Measurements from ENCODE around the gene RAD18. TPM values are rescaled to one million over a fixed set of nuclear protein-coding genes. Genes with fewer than 3 reads are reported as not detected.

Gene RAD18
- total and polyA plus RNA-seq, 2 donors (not counting 1 experiment from before 2014, with no cell fraction given) = 4.8 to 21.3 TPM

- no peaks in the 10 kb centered on the region for H3K9me3 ChIP-seq (ENCODE audit: control extremely low read depth in 1 of 3, control insufficient read depth in 2 of 3, insufficient read depth in 1 of 3, low read length in 2 of 3)
- no peak overlapping the region for H3K27ac ChIP-seq (ENCODE audit: low read length in 2 of 2)
- CTCF ChIA-PET = no interaction called here
- no peaks in the 10 kb centered on the region for H3K4me1 Mint-ChIP-seq
- no peak overlapping the region for H3K4me3 Mint-ChIP-seq
- H3K9ac ChIP-seq (ENCODE audit: low read length) = no peak overlapping the region
- peaks cover 0 to 7% (median 0%) of the 10 kb centered on the region in 4 experiments for H3K27me3 ChIP-seq (replicated peaks in 1 of 4; ENCODE audit: control extremely low read depth in 1 of 4, control insufficient read depth in 3 of 4, insufficient read depth in 4 of 4, low read length in 3 of 4)
- H3K9me3 Mint-ChIP-seq (ENCODE audit: insufficient read depth) = no peaks in the 10 kb centered on the region
- no peaks in the 10 kb centered on the region for H3K36me3 ChIP-seq (replicated peaks in 1 of 2; ENCODE audit: control extremely low read depth in 1 of 2, control insufficient read depth in 1 of 2, extremely low read depth in 1 of 2, insufficient read depth in 2 of 2, low read length in 1 of 2)
- POLR2A ChIA-PET = no interaction called here
- H3K27ac Mint-ChIP-seq = no peak overlapping the region
- DNase-seq (no peak), ATAC-seq (ENCODE audit: low read depth) (no peak)
- peaks cover 19% of the 10 kb centered on the region for H3K27me3 Mint-ChIP-seq
- no peaks in the 10 kb centered on the region for H3K4me1 ChIP-seq (ENCODE audit: control insufficient read depth in 2 of 2, insufficient read depth in 2 of 2, low read length in 2 of 2)
- no peak overlapping the region for H2AFZ ChIP-seq (ENCODE audit: insufficient read depth, low read depth, low read length, poor library complexity, severe bottlenecking)
- no peaks in the 10 kb centered on the region for H4K20me1 ChIP-seq (ENCODE audit: control insufficient read depth, insufficient read depth, low read length, poor library complexity, severe bottlenecking)
- H3K79me2 ChIP-seq (ENCODE audit: control insufficient read depth, insufficient read depth, low read length) = no peaks in the 10 kb centered on the region
- intact Hi-C loops (cut with micrococcal nuclease) = no loop called here
- WGBS (ENCODE audit: insufficient coverage) = 100% methylated on average over 1 of the region's 2 CpGs
- H3K4me3 ChIP-seq (ENCODE audit: control extremely low read depth in 1 of 5, extremely low read depth in 1 of 5, insufficient read depth in 1 of 5, low read depth in 2 of 5, low read length in 4 of 5) = no peak overlapping the region
- no peak overlapping the region for H3K4me2 ChIP-seq (replicated peaks; ENCODE audit: low read depth, low read length, poor library complexity, severe bottlenecking)
- no peak for TF ChIP-seq CTCF (IDR thresholded peaks at IDR 0.05)
- no peak for TF ChIP-seq EZH2 (IDR thresholded peaks at IDR 0.05; ENCODE audit: borderline replicate concordance, insufficient read depth, low read depth, low read length, poor library complexity, severe bottlenecking)
Measured at GRCh38 chr3:8996216-8996615, 32.9 kb upstream of the RAD18 start.

GRCh38 chr3:8994226-8994625 is 31.0 kb upstream of the RAD18 start:
- Histone ChIP-seq H4K20me1 (ENCODE audit: control insufficient read depth, insufficient read depth, low read length, poor library complexity, severe bottlenecking) (no peaks in the 10 kb centered on the region), H3K4me1 (ENCODE audit: control insufficient read depth in 2 of 2, insufficient read depth in 2 of 2, low read length in 2 of 2) (no peaks in the 10 kb centered on the region), H3K79me2 (ENCODE audit: control insufficient read depth, insufficient read depth, low read length) (no peaks in the 10 kb centered on the region), H3K9me3 (ENCODE audit: control extremely low read depth in 1 of 3, control insufficient read depth in 2 of 3, insufficient read depth in 1 of 3, low read length in 2 of 3) (no peaks in the 10 kb centered on the region), H3K27ac (ENCODE audit: low read length in 2 of 2) (no peak overlapping the region), H3K27me3 (replicated peaks in 1 of 4; ENCODE audit: control extremely low read depth in 1 of 4, control insufficient read depth in 3 of 4, insufficient read depth in 4 of 4, low read length in 3 of 4) (peaks cover 0 to 4% (median 0%) of the 10 kb centered on the region in 4 experiments), H3K4me2 (replicated peaks; ENCODE audit: low read depth, low read length, poor library complexity, severe bottlenecking) (no peak overlapping the region), H3K36me3 (replicated peaks in 1 of 2; ENCODE audit: control extremely low read depth in 1 of 2, control insufficient read depth in 1 of 2, extremely low read depth in 1 of 2, insufficient read depth in 2 of 2, low read length in 1 of 2) (no peaks in the 10 kb centered on the region), H2AFZ (ENCODE audit: insufficient read depth, low read depth, low read length, poor library complexity, severe bottlenecking) (no peak overlapping the region), H3K9ac (ENCODE audit: low read length) (no peak overlapping the region), H3K4me3 (ENCODE audit: control extremely low read depth in 1 of 5, extremely low read depth in 1 of 5, insufficient read depth in 1 of 5, low read depth in 2 of 5, low read length in 4 of 5) (no peak overlapping the region)
- TF ChIP-seq CTCF (IDR thresholded peaks at IDR 0.05) (no peak), EZH2 (IDR thresholded peaks at IDR 0.05; ENCODE audit: borderline replicate concordance, insufficient read depth, low read depth, low read length, poor library complexity, severe bottlenecking) (no peak)
- intact Hi-C loops (cut with micrococcal nuclease) = no loop called here
- no peak overlapping the region for H3K4me3 Mint-ChIP-seq
- H3K4me1 Mint-ChIP-seq = no peaks in the 10 kb centered on the region
- no peak overlapping the region for H3K27ac Mint-ChIP-seq
- no peaks in the 10 kb centered on the region for H3K9me3 Mint-ChIP-seq (ENCODE audit: insufficient read depth)
- CTCF ChIA-PET = no interaction called here
- POLR2A ChIA-PET = no interaction called here
- 94% methylated on average over 14 of the region's 15 CpGs for WGBS (ENCODE audit: insufficient coverage)
- DNase-seq = no peak
- no peak for ATAC-seq (ENCODE audit: low read depth)
- peaks cover 13% of the 10 kb centered on the region for H3K27me3 Mint-ChIP-seq
